H9 (cell line): ENCODE data around the gene LAMA5. TPM values are rescaled to one million over a fixed set of nuclear protein-coding genes. Genes with fewer than 3 reads are reported as not detected.

ENCODE experiments used
- DNase-seq: peaks from one replicate; pipeline ENCODE4 v3.0.0-alpha.2; 2017
- H2AFZ ChIP-seq: one replicate; pipeline ENCODE4 v1.6.1; 2013; ENCODE audit warnings: mild to moderate bottlenecking, low read length, control low read depth, moderate library complexity
- H2AK5ac ChIP-seq: 2 replicates; pipeline ENCODE4 v1.6.1; 2013; ENCODE audit warnings: low read length, control low read depth, mixed read lengths; ENCODE audit not compliant: insufficient read length
- H2BK120ac ChIP-seq: one replicate; pipeline ENCODE4 v1.6.1; 2013; ENCODE audit warnings: low read depth, mild to moderate bottlenecking, low read length, control low read depth, inconsistent platforms; ENCODE audit not compliant: poor library complexity, severe bottlenecking
- H2BK12ac ChIP-seq: 2 replicates; pipeline ENCODE4 v1.6.1; 2013; ENCODE audit warnings: low read length, control low read depth, mixed read lengths, low read depth; ENCODE audit not compliant: insufficient read length
- H2BK15ac ChIP-seq: 2 replicates; pipeline ENCODE4 v1.6.1; 2013; ENCODE audit warnings: low read depth, low read length, control low read depth
- H2BK20ac ChIP-seq: one replicate; pipeline ENCODE4 v1.6.1; 2013; ENCODE audit warnings: low read depth, mild to moderate bottlenecking, low read length, control low read depth, inconsistent platforms; ENCODE audit not compliant: poor library complexity, severe bottlenecking
- H2BK5ac ChIP-seq: 2 replicates; pipeline ENCODE4 v1.6.1; 2013; ENCODE audit warnings: low read length, control low read depth, mixed read lengths; ENCODE audit not compliant: insufficient read length
- H3K14ac ChIP-seq: 2 replicates; pipeline ENCODE4 v1.6.1; 2013; ENCODE audit warnings: low read length, control low read depth; ENCODE audit not compliant: insufficient read depth
- H3K18ac ChIP-seq: 2 replicates; pipeline ENCODE4 v1.6.1; 2013; ENCODE audit warnings: low read depth, mild to moderate bottlenecking, mixed read lengths, low read length, control low read depth; ENCODE audit not compliant: insufficient read length
- H3K23ac ChIP-seq: 2 replicates; pipeline ENCODE4 v1.6.1; 2013; ENCODE audit warnings: low read length, control low read depth, mixed read lengths, low read depth; ENCODE audit not compliant: insufficient read length
- H3K23me2 ChIP-seq: 2 replicates; pipeline ENCODE4 v1.6.1; 2013; ENCODE audit warnings: low read depth, mild to moderate bottlenecking, mixed read lengths, low read length, control low read depth; ENCODE audit not compliant: insufficient read length, poor library complexity, severe bottlenecking
- H3K27ac ChIP-seq: 2 replicates; pipeline ENCODE4 v1.5.1; 2013; ENCODE audit warnings: low read length, control low read depth, mixed read lengths, low read depth; ENCODE audit not compliant: insufficient read length
- H3K27me3 ChIP-seq: 2 replicates; pipeline ENCODE4 v1.6.1; 2013; ENCODE audit warnings: low read length, control low read depth, inconsistent platforms; ENCODE audit not compliant: insufficient read depth
- H3K4ac ChIP-seq: 2 replicates; pipeline ENCODE4 v1.6.1; 2013; ENCODE audit warnings: low read depth, mild to moderate bottlenecking, control low read depth, inconsistent platforms, low read length, moderate library complexity
- H3K4me1 ChIP-seq: 2 replicates; pipeline ENCODE4 v1.6.1; 2013; ENCODE audit warnings: low read length, control low read depth, inconsistent platforms; ENCODE audit not compliant: insufficient read depth
- H3K4me2 ChIP-seq: 2 replicates; pipeline ENCODE4 v1.6.1; 2013; ENCODE audit warnings: low read length, control low read depth, mixed read lengths; ENCODE audit not compliant: insufficient read length, insufficient read depth
- H3K56ac ChIP-seq: 2 replicates; pipeline ENCODE4 v1.6.1; 2013; ENCODE audit warnings: low read depth, mild to moderate bottlenecking, mixed read lengths, low read length, control low read depth; ENCODE audit not compliant: insufficient read length
- H3K79me1 ChIP-seq: 2 replicates; pipeline ENCODE4 v1.6.1; 2013; ENCODE audit warnings: low read depth, mild to moderate bottlenecking, moderate library complexity, low read length, control low read depth, inconsistent platforms; ENCODE audit not compliant: insufficient read depth, poor library complexity, severe bottlenecking
- H3K79me2 ChIP-seq: 2 replicates; pipeline ENCODE4 v1.6.1; 2013; ENCODE audit warnings: low read length, control low read depth, inconsistent platforms; ENCODE audit not compliant: insufficient read depth
- H3K9ac ChIP-seq: 2 replicates; pipeline ENCODE4 v1.6.1; 2013; ENCODE audit warnings: low read length, control low read depth, mixed read lengths; ENCODE audit not compliant: insufficient read length; ENCODE audit errors: extremely low read depth
- H3K9me3 ChIP-seq: one replicate; pipeline ENCODE4 v1.6.1; 2013; ENCODE audit warnings: low read depth, low read length, inconsistent platforms; ENCODE audit not compliant: control insufficient read depth
- H3T11ph ChIP-seq: one replicate; pipeline ENCODE4 v1.6.1; 2013; ENCODE audit warnings: mild to moderate bottlenecking, low read length, control low read depth, inconsistent platforms
- H4K20me1 ChIP-seq: one replicate; pipeline ENCODE4 v1.6.1; 2013; ENCODE audit not compliant: control insufficient read depth, insufficient read length, insufficient read depth
- H4K5ac ChIP-seq: 2 replicates; pipeline ENCODE4 v1.6.1; 2013; ENCODE audit warnings: low read depth, mild to moderate bottlenecking, mixed read lengths, low read length, control low read depth; ENCODE audit not compliant: insufficient read length
- H4K8ac ChIP-seq: replicated peaks from 2 replicates; pipeline ENCODE4 v1.6.1; 2013; ENCODE audit warnings: low read length, control low read depth, mixed read lengths, low read depth; ENCODE audit not compliant: insufficient read length
- H4K91ac ChIP-seq: 2 replicates; pipeline ENCODE4 v1.6.1; 2013; ENCODE audit warnings: low read depth, mild to moderate bottlenecking, moderate library complexity, mixed read lengths, low read length, control low read depth; ENCODE audit not compliant: insufficient read length
- H3K27ac Mint-ChIP-seq, 3 experiments: 2 replicates in 2 of 3; 3 replicates in 1 of 3; pipeline ENCODE4 v1.8.0; 2020 to 2021; ENCODE audit warnings: mixed read lengths in 3 of 3, mild to moderate bottlenecking in 1 of 3, moderate library complexity in 1 of 3
- H3K27me3 Mint-ChIP-seq: 2 replicates; pipeline ENCODE4 v1.8.0; 2021; ENCODE audit warnings: low read depth, mild to moderate bottlenecking, moderate library complexity, mixed read lengths
- H3K36me3 Mint-ChIP-seq, 3 experiments: 2 replicates in 2 of 3; 3 replicates in 1 of 3; pipeline ENCODE4 v1.8.0; 2020 to 2021; ENCODE audit warnings: low read depth in 3 of 3, mixed read lengths in 3 of 3; ENCODE audit not compliant: insufficient read depth in 1 of 3
- H3K4me1 Mint-ChIP-seq, 2 experiments: 2 replicates each; pipeline ENCODE4 v1.8.0; 2020; ENCODE audit warnings: mixed read lengths in 2 of 2
- H3K4me3 Mint-ChIP-seq, 2 experiments: 2 replicates in 1 of 2; 3 replicates in 1 of 2; pipeline ENCODE4 v1.8.0; 2020 to 2021; ENCODE audit warnings: mild to moderate bottlenecking in 2 of 2, mixed read lengths in 2 of 2, moderate library complexity in 1 of 2
- H3K9me3 Mint-ChIP-seq, 2 experiments: 2 replicates in 1 of 2; 3 replicates in 1 of 2; pipeline ENCODE4 v1.8.0; 2020; ENCODE audit warnings: mild to moderate bottlenecking in 2 of 2, mixed read lengths in 2 of 2, moderate library complexity in 1 of 2
- CTCF ChIP-seq: fragments of 200-600 bp; sonication (generic); conservative IDR thresholded peaks from 3 replicates; pipeline ENCODE4 v1.8.0; 2021; ENCODE audit warnings: antibody characterized with exemption, mild to moderate bottlenecking
- WGBS: extraction: QIAGEN DNeasy Blood & Tissue Kit; methylation state at CpG from one replicate; pipeline ENCODE4 v1.1.7; 2013; ENCODE audit warnings: missing lambda C conversion rate, low lambda C conversion rate, mixed read lengths; ENCODE audit not compliant: insufficient read length; ENCODE audit errors: extremely low coverage; 5-methylcytosine and 5-hydroxymethylcytosine counted together
- total RNA-seq: library from RNA; stranded (reverse); gene quantifications from 2 replicates; pipeline ENCODE4 v1.2.1, GENCODE V29; 2021

The LAMA5 gene
- total RNA-seq, 1 experiment from 2014 or later: 200 TPM

GRCh38 chr20:62368976-62369814 is 2.1 kb upstream of the LAMA5 start:
- peak overlapping the region; percentile 59 for H3K4me2 ChIP-seq
- peaks cover 9% of the 10 kb centered on the region; the same call in 1 of the 2 replicates for H3K4me1 ChIP-seq
- H4K91ac ChIP-seq: no peak overlapping the region
- H3K79me2 ChIP-seq: peaks cover 6% of the 10 kb centered on the region; the same call in 1 of the 2 replicates
- no peak overlapping the region for H2BK12ac ChIP-seq
- no peak overlapping the region for H2BK5ac ChIP-seq
- WGBS: no CpG with 5 or more reads among the region's 28 CpGs
- H3K27ac ChIP-seq: no peak overlapping the region
- no peak overlapping the region for H4K8ac ChIP-seq
- H3K14ac ChIP-seq: 0 out of 2 replicates have a peak overlapping the region, but pooled peaks have one; percentile 22
- TF ChIP-seq CTCF: peak; percentile 79
- Mint-ChIP-seq H3K4me1 (peaks cover 24 to 29% of the 10 kb centered on the region in 2 experiments), H3K4me3 (peak overlapping the region; percentile 58 to 77), H3K36me3 (peaks cover 0 to 8% (median 5%) of the 10 kb centered on the region in 3 experiments; a peak in 6 of 7 replicates), H3K27me3 (no peaks in the 10 kb centered on the region; the same call in 1 of the 2 replicates), H3K9me3 (peaks cover 2 to 9% of the 10 kb centered on the region in 2 experiments), H3K27ac (peak overlapping the region in 1 of 3 experiments; percentile 88; a peak in 1 of 7 replicates)
- H4K5ac ChIP-seq: no peak overlapping the region
- no peak overlapping the region for H3T11ph ChIP-seq
- no peak overlapping the region for H2BK120ac ChIP-seq
- H3K56ac ChIP-seq: no peak overlapping the region
- no peak overlapping the region for H3K23ac ChIP-seq
- no peak overlapping the region for H2BK20ac ChIP-seq
- peak; percentile 79 for DNase-seq
- no peak overlapping the region for H3K9ac ChIP-seq
- no peak overlapping the region for H2BK15ac ChIP-seq
- no peaks in the 10 kb centered on the region for H4K20me1 ChIP-seq
- no peak overlapping the region for H3K4ac ChIP-seq
- no peaks in the 10 kb centered on the region for H3K27me3 ChIP-seq
- H3K79me1 ChIP-seq: peaks cover 3% of the 10 kb centered on the region
- H2AK5ac ChIP-seq: no peak overlapping the region
- H3K18ac ChIP-seq: peak overlapping the region; percentile 38
- no peak overlapping the region for H2AFZ ChIP-seq
- H3K9me3 ChIP-seq: no peaks in the 10 kb centered on the region
- H3K23me2 ChIP-seq: peaks cover 17% of the 10 kb centered on the region
